ENCODE measurements around the gene COMMD9. TPM values are rescaled to one million over a fixed set of nuclear protein-coding genes. Genes with fewer than 3 reads are reported as not detected.
A peak's percentile ranks its signal among the peaks of the same experiment; 100 is the strongest.

COMMD9 gene
- total and polyA plus RNA-seq, 10 of the 15 experiments (the other 5 are each of a cell fraction or from before 2014, with no cell fraction given), result 31.4 to 119 (median 56.2) TPM

- TF ChIP-seq RCOR1 (conservative IDR thresholded peaks at IDR 0.05; ENCODE audit: low read depth, low read length), result 0 out of 2 replicates have a peak, but pooled peaks have one; percentile 84
- 0 out of 2 replicates have a peak, but pooled peaks have one; percentile 42 for TF ChIP-seq ESRRA (IDR thresholded peaks at IDR 0.05; ENCODE audit: low read length)
- TF ChIP-seq TAF1 (IDR thresholded peaks at IDR 0.05; ENCODE audit: borderline replicate concordance, low read depth, low read length), result no peak
- TF ChIP-seq MTA2 (IDR thresholded peaks at IDR 0.05; ENCODE audit: low read depth), result no peak
- TF ChIP-seq BRCA1 (IDR thresholded peaks at IDR 0.05; ENCODE audit: low read depth, low read length), result no peak
- no peak for TF ChIP-seq ZNF622 (IDR thresholded peaks at IDR 0.05)
Observed at GRCh38 chr11:36292311-36292722, 3.1 kb upstream of the COMMD9 start (continued).

GRCh38 chr11:36288442-36289225 lies 590 bp downstream of the COMMD9 start:
- peak overlapping the region; percentile 78 for H3K4me2 ChIP-seq (ENCODE audit: control insufficient read depth, insufficient read depth)
- ATAC-seq, result no peak
- no peaks in the 10 kb centered on the region for H3K9me3 ChIP-seq (replicated peaks; ENCODE audit: control insufficient read depth, insufficient read depth, low read length)
- H3K27ac ChIP-seq (ENCODE audit: control insufficient read depth, insufficient read depth), result no peak overlapping the region
- H2AFZ ChIP-seq (ENCODE audit: control insufficient read depth, low read depth, low read length), result peak overlapping the region; percentile 100
- peaks cover 3% of the 10 kb centered on the region; the same call in 1 of the 2 replicates for H3K4me1 ChIP-seq (ENCODE audit: control insufficient read depth, insufficient read depth, low read length)
- POLR2A ChIA-PET, result interaction anchor here (0.6 to 1.6 kb wide), 2 partner anchors 204 to 459 kb away, joined by 3 to 5 read pairs; no protein-coding TSS in a partner anchor
- peak; percentile 39; the same call in 1 of the 2 replicates for TF ChIP-seq SPI1 (IDR thresholded peaks at IDR 0.05; ENCODE audit: borderline replicate concordance, insufficient read depth, low read depth, low read length)
- no peak for TF ChIP-seq ZNF274 (IDR thresholded peaks at IDR 0.05; ENCODE audit: insufficient read depth, insufficient read length)
- no peak for TF ChIP-seq HDAC6 (IDR thresholded peaks at IDR 0.05; ENCODE audit: unreplicated experiment)
- TF ChIP-seq HSF1 (IDR thresholded peaks at IDR 0.05; ENCODE audit: low read depth, low read length), result no peak
- no peak for TF ChIP-seq ELK1 (IDR thresholded peaks at IDR 0.05; ENCODE audit: low read depth, low read length)
- TF ChIP-seq ZNF24 (IDR thresholded peaks at IDR 0.05), result no peak
- no peak for TF ChIP-seq IKZF2 (IDR thresholded peaks at IDR 0.05)
- RAD21 ChIA-PET (ENCODE audit: unreplicated experiment), result interaction anchor here (0.9 to 9.1 kb wide), 5 partner anchors 190 to 467 kb away, joined by 3 to 106 read pairs (median 5); no protein-coding TSS in a partner anchor
- intact Hi-C loops (cut with micrococcal nuclease; ENCODE audit: unreplicated experiment) (no loop called here), in situ Hi-C loops (cut with MboI) (loop anchor here (5.0 kb wide), 1 partner anchor 459 kb away; no protein-coding TSS in a partner anchor)
- no peak for DNase-seq (ENCODE audit: low read depth, low spot score)
- CTCF ChIA-PET, result interaction anchor here (0.6 to 18.4 kb wide), 6 partner anchors 11 to 458 kb away, joined by 3 to 286 read pairs (median 4); no protein-coding TSS in a partner anchor
- SMC1A ChIA-PET (ENCODE audit: uncharacterized antibody, unreplicated experiment), result interaction anchor here (0.8 to 10.8 kb wide), 5 partner anchors 190 to 223 kb away, joined by 3 to 181 read pairs (median 4); no protein-coding TSS in a partner anchor
- TSS peak; percentile 83 for BruUV-seq (replicated peaks)
- H4K20me1 ChIP-seq (ENCODE audit: control insufficient read depth, insufficient read depth), result no peaks in the 10 kb centered on the region
- 52% methylated on average over 31 of the region's 31 CpGs for WGBS (ENCODE audit: insufficient coverage, insufficient replicate concordance, low lambda C conversion rate, missing lambda C conversion rate)
- FAIRE-seq, result no peak
- H3K27me3 ChIP-seq (replicated peaks in 1 of 2; ENCODE audit: control insufficient read depth in 2 of 2, insufficient read depth in 2 of 2, low read length in 1 of 2), result no peaks in the 10 kb centered on the region
- peak overlapping the region; percentile 93 for H3K4me3 ChIP-seq
- peak overlapping the region; percentile 77 for H3K9ac ChIP-seq (ENCODE audit: control insufficient read depth, insufficient read depth, low read length)
- no peaks in the 10 kb centered on the region for H3K36me3 ChIP-seq (ENCODE audit: control insufficient read depth in 2 of 2, insufficient read depth in 2 of 2, low read length in 1 of 2)
- peaks cover 3% of the 10 kb centered on the region for H3K79me2 ChIP-seq (ENCODE audit: control insufficient read depth, insufficient read depth, low read length)
